Stimulated activated CD4-positive, alpha-beta T cell treated with anti-CD3 and anti-CD28 coated beads, Interleukin-12 subunit alpha, Interleukin-12 subunit beta, amount 100 ng/mL, for 24 hours (primary cell): ENCODE data around the gene UTP18.
A peak's percentile ranks its signal among the peaks of the same experiment; 100 is the strongest.
"Not testable (repeated sequence)": the region's sequence is repeated elsewhere in the genome, so short reads cannot be mapped to it uniquely, and the experiment has no call there.

Source experiments
- DNase-seq, 2 experiments: peaks; one replicate each; pipeline ENCODE4 v3.0.0-alpha.2; 2020; ENCODE audit warnings: low read depth in 2 of 2

The UTP18 gene

GRCh38 chr17:51258756-51259563 is 1.4 kb upstream of the UTP18 start:
- peak in 1 of 2 experiments; percentile 7 for DNase-seq

GRCh38 chr17:51259564-51260236 is 646 bp upstream of the UTP18 start, which contains the start of gene MBTD1:
Gene MBTD1 (minus strand): TSS chr17:51260049. CDS start chr17:51225161, 34,888 bp downstream.
- DNase-seq = peak; percentile 84 to 89

- peak in 1 of 2 experiments; percentile 55 for DNase-seq
Measured at GRCh38 chr17:51261024-51261963, 948 bp downstream of the UTP18 start.

GRCh38 chr17:51263006-51263405 is 2.7 kb downstream of the UTP18 start:
- no peak for DNase-seq

- not testable (repeated sequence) for DNase-seq
Measured at GRCh38 chr17:51264466-51264865, 4.1 kb downstream of the UTP18 start.

- no peak for DNase-seq
Measured at GRCh38 chr17:51269991-51270390, 9.6 kb downstream of the UTP18 start.

GRCh38 chr17:51270636-51271035 is 10.3 kb downstream of the UTP18 start:
- DNase-seq = no peak

- DNase-seq = no peak
Measured at GRCh38 chr17:51272812-51273211, 12.5 kb downstream of the UTP18 start.

- no peak for DNase-seq
Measured at GRCh38 chr17:51275381-51275780, 15.0 kb downstream of the UTP18 start.

- no peak for DNase-seq
Measured at GRCh38 chr17:51279183-51279582, 18.8 kb downstream of the UTP18 start.

GRCh38 chr17:51287412-51287811 is 27.1 kb downstream of the UTP18 start:
- DNase-seq = no peak

- DNase-seq = no peak
Measured at GRCh38 chr17:51289696-51290111, 29.4 kb downstream of the UTP18 start.

- DNase-seq = not testable (repeated sequence)
Measured at GRCh38 chr17:51294338-51294737, 34.0 kb downstream of the UTP18 start.

- no peak for DNase-seq
Measured at GRCh38 chr17:51298508-51299371, 38.4 kb downstream of the UTP18 start.

GRCh38 chr17:51299859-51300258 is 39.5 kb downstream of the UTP18 start:
- no peak for DNase-seq

- no peak for DNase-seq
Measured at GRCh38 chr17:51305182-51305581, 44.8 kb downstream of the UTP18 start.

GRCh38 chr17:51312003-51312402 is 51.7 kb downstream of the UTP18 start:
- DNase-seq = not testable (repeated sequence)

GRCh38 chr17:51319186-51319585 is 58.8 kb downstream of the UTP18 start:
- DNase-seq = no peak

- DNase-seq = no peak
Measured at GRCh38 chr17:51322390-51323029, 62.2 kb downstream of the UTP18 start.

GRCh38 chr17:51325471-51325870 is 65.1 kb downstream of the UTP18 start:
- DNase-seq = no peak
